GM23248 (cell line): ENCODE measurements around the gene AOPEP.

Experiments used
- EZH2 ChIP-seq: fragments of 200-600 bp; sonication (generic); IDR thresholded peaks from 2 replicates; pipeline ENCODE4 v1.6.1; 2018; ENCODE audit warnings: antibody characterized with exemption, mild to moderate bottlenecking; ENCODE audit not compliant: insufficient read depth, poor library complexity, severe bottlenecking
- EZH2phosphoT487 ChIP-seq: fragments of 200-600 bp; sonication (generic); IDR thresholded peaks from 2 replicates; pipeline ENCODE4 v1.6.1; 2018; ENCODE audit warnings: antibody characterized with exemption, moderate library complexity, mild to moderate bottlenecking, low read depth; ENCODE audit not compliant: insufficient read depth

DNA sequence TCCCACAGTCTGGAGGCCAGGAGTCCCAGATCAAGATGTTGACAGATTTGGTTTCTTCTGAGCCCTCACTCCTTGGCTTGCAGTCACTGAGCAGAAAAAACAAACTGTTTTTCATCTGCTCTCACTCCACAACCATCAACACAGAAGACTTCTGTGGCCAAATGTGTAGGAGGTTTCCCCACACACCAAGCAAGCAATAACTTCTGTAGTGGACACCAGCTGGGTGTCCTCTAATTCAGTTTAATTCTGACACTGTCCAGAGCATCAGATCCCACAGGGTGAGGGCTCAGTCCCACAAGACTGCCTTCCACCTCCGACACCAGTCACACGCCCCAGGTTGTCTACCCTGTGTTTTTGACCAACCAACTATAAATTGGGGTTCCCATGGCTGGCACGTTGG, 209.9 kb downstream of the AOPEP start:
- no peak for TF ChIP-seq EZH2
- TF ChIP-seq EZH2phosphoT487: no peak
